Activated CD8-positive, alpha-beta memory T cell treated with anti-CD3 and anti-CD28 coated beads, Interleukin-2, amount 50 U/mL, for 24 hours (primary cell): ENCODE measurements around the gene CARMIL1.

Experiments
- DNase-seq: peaks from one replicate; pipeline ENCODE4 v3.0.0-alpha.2; 2020; ENCODE audit errors: extremely low read depth

The CARMIL1 gene

GRCh38 chr6:25278914-25279747 is at the start of gene CARMIL1:
Gene CARMIL1, plus strand, starts transcription at chr6:25279374. Its CDS starts 422 bp downstream, at chr6:25279796.
- DNase-seq = no peak

DNA sequence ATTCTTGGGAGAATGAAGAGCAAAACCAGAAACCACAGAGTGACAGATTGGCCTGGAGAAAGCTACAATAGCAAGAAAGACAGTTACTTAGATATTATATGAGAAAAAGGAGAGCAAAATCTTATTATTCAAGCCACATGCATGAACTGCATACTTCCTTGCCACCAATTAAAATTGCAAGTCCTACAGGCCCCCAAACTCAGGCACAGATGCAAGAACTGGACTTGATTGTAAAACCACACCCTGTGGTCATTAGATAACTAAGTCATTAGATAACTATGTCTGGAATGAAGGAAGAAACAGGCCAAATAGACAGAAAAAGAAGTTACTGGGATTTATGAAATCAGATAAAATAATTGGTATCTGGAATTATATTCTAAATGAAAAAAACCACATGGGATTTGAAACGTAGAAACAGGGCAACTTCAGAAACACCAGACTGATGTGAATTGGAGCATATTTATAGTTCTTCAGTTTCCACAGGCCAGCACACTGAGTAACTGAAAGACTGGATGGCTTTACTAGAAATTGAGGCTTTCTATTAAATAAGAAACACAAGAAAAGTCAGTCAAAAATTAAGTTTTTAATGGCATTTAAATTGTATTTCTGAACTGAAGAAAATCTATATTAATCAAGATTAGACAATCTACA is 49.4 kb upstream of the CARMIL1 start:
- DNase-seq = no peak

- no peak for DNase-seq
These were observed 46.7 kb upstream of the CARMIL1 start for GRCh38 chr6:25232479-25232878.

DNA sequence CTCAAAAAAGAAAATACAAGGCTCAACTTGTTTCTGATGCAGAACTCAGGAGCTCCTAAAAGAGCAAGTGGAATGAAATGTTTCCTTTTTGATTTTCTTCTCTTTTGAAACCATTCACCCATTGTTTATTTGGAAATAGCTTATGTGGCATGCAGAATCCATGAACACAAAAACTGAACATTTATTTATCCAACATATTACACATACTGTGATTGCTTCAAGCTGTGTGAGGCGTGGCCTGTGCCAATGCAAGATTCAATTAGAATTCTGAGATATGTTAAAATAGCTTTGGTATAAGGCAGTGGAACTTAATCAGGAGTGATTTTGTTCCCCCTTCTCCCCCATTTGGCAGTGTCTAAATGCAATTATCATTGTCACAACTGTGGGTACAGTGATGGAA is 45.9 kb upstream of the CARMIL1 start:
- no peak for DNase-seq

DNA sequence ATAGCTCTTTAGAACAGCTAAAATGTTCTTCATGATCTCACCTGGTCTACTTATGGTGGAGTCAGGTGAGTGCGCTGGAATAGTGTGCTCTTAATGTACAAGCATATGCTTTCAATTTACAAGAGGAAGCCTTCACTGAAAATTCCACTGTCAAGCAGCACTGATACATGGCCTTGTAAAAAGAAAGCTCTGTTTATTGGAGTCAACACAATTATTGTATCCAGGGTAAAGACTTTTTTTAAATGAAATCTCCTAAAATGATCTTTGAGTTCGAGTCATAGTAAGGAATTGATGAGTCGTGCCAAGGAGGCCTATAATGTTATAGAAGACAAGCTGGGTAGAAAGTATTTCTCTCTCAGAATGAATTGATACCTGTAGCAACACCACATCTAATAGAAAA is 41.6 kb upstream of the CARMIL1 start:
- DNase-seq = no peak

GRCh38 chr6:25239059-25239458 is 40.1 kb upstream of the CARMIL1 start:
- no peak for DNase-seq

DNA sequence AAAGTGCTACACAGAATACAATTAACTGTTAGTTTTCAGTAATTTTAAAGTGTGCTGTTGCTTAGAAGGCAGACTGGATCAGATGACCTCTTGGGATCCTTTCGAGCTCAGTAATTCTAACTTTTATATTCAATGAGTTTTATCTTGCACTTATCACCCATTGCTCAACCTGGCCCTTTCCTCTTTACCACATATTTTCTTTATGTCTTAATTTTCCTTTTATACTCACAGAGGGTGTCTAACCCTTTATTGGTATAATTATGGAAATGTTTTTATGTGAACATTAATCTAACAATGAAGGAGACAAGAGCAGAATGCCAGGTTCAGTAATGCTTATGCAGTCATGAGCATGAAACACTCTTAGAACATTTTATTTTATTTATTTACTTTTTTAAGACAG is 39.7 kb upstream of the CARMIL1 start:
- no peak for DNase-seq

DNA sequence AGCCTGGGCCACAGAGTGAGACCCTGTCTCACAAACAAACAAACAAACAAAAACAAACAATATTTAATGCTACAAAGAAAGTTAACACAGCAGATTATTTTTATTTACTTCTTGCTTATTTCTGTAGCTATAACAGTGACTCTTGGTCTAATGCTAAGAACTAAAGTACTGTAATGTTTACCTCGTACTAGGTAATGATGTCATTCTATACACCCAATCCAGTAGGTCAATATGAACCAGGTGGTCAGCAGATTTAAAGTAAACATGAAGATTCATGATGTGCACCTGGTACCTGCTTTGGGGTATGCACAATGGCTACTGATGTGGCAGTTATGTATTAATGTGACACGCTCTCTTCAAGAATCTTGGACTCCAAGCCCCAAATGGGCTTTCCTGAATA is 36.6 kb upstream of the CARMIL1 start:
- no peak for DNase-seq

- DNase-seq = no peak
These were observed 34.3 kb upstream of the CARMIL1 start for GRCh38 chr6:25244865-25245264.

GRCh38 chr6:25248123-25248522 is 31.1 kb upstream of the CARMIL1 start:
- no peak for DNase-seq

- DNase-seq = no peak
These were observed 30.0 kb upstream of the CARMIL1 start for GRCh38 chr6:25249133-25249532.

DNA sequence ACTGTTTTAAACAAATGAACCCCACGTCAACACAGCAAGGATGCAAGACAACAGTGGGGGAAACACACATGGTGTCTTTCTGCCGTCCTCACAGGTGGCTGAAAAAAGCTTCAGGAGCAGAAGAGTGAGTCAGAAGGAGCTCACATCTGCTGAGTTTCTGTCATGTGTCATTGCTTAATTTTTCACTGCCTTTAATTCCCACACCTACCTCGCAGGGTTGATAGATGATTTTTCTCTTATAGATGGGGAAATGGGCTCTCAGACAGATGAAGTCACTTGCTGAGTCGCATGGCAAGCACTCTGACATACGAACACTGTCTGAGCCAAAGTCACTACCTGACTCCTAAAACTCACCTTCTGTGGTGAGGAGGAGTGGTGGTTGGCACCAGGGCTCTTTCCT is 28.3 kb upstream of the CARMIL1 start:
- DNase-seq = no peak

GRCh38 chr6:25251426-25251825 is 27.7 kb upstream of the CARMIL1 start:
- DNase-seq = no peak

- no peak for DNase-seq
These were observed 25.8 kb upstream of the CARMIL1 start for GRCh38 chr6:25253351-25253750.

DNA sequence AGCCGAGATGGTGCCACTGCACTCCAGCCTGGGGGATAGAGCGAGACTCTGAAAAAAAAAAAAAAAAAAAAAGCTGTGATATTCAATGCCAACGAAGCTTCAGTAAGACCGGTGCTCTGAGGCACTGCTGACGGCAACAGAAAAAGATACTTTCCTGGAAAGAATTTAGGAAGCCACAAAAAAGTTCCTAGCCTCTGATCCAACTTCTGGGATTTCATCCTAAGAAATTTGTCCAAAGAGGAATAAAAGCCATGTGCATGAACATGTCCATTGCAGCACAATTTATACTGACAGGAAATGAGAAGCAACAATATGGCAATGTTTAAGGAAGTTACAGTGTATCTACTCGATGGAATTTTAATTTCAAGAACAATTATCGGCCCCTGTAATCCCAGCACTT is 24.5 kb upstream of the CARMIL1 start:
- DNase-seq = no peak

DNA sequence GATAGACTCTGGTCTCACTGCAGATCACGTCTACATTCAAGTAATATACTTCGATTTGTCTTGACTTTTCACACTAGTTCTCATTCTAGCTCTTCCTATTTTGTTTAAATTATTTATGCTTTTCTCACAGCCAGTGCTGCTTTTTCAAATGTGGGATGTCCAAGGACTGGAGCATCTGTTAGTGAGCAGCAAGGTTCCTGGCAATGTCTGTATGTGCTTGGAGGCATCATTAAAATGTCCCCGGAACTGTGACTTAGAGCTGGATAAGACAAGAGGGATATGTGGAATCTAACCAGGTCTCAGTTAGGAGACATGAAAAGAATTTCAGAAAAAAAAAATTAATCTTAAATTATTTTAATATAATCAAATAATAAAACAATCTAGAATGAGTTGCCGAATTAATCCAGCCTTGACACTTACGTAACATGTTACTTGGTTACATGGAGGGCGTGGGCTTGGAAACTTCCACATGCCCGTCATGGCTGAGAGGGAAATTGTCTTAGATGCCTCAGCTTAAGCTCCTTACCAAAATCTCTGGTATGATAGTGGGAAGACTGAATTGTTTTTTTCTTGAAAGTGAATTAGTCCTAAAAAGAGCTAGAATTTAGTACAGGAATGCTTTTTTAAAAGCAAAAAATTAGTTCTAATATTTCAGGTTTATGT is 21.4 kb upstream of the CARMIL1 start:
- DNase-seq = no peak

GRCh38 chr6:25259756-25260155 is 19.4 kb upstream of the CARMIL1 start:
- no peak for DNase-seq

- no peak for DNase-seq
These were observed 15.5 kb upstream of the CARMIL1 start for GRCh38 chr6:25263657-25264056.

GRCh38 chr6:25266456-25267100 is 12.6 kb upstream of the CARMIL1 start:
- DNase-seq = no peak

GRCh38 chr6:25267662-25268061 is 11.5 kb upstream of the CARMIL1 start:
- DNase-seq = no peak

- no peak for DNase-seq
These were observed 8.6 kb upstream of the CARMIL1 start for GRCh38 chr6:25270559-25270958.

DNA sequence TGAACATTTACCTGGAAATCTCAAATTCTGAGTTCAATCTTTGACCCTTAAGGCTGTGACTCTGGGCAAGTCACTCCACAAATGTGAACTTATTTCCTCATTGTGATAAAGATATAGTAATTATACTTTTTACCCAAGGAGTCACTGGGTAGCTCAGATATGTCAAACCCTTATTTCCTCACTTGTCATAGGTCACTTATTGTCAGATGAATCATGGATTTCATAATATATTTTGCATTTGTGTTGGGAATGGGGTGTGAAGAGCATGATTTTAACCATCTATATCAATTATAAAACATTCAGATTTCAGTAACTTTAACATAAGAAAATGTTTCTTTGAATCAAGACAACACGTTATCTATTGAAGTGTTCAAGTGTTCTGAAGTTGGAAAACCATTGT is 3.7 kb upstream of the CARMIL1 start:
- DNase-seq = no peak
